ENCODE measurements around the gene RPS6KA5.
A peak's percentile ranks its signal among the peaks of the same experiment; 100 is the strongest.

The RPS6KA5 gene

GRCh38 chr14:91027561-91027960, 32.9 kb downstream of the RPS6KA5 start:
- no peak for DNase-seq (ENCODE audit: low read depth)

- peak; percentile 18 for DNase-seq (ENCODE audit: low read depth)
These were observed 37.8 kb downstream of the RPS6KA5 start for GRCh38 chr14:91022622-91023028.

- no peak for DNase-seq (ENCODE audit: low read depth)
These were observed 38.3 kb downstream of the RPS6KA5 start for GRCh38 chr14:91021991-91022621.

- DNase-seq (ENCODE audit: low read depth) = peak; percentile 40
These were observed 39.3 kb downstream of the RPS6KA5 start for GRCh38 chr14:91021115-91021514.

GRCh38 chr14:91019673-91020072, 40.8 kb downstream of the RPS6KA5 start:
- no peak for DNase-seq (ENCODE audit: low read depth)

GRCh38 chr14:91018481-91018880, 42.0 kb downstream of the RPS6KA5 start:
- DNase-seq (ENCODE audit: low read depth) = no peak

GRCh38 chr14:91016800-91017410, 43.5 kb downstream of the RPS6KA5 start:
- no peak for DNase-seq (ENCODE audit: low read depth)

- no peak for DNase-seq (ENCODE audit: low read depth)
These were observed 45.0 kb downstream of the RPS6KA5 start for GRCh38 chr14:91015435-91015834.

- DNase-seq (ENCODE audit: low read depth) = no peak
These were observed 48.4 kb downstream of the RPS6KA5 start for GRCh38 chr14:91012045-91012444.

- DNase-seq (ENCODE audit: low read depth) = no peak
These were observed 50.3 kb downstream of the RPS6KA5 start for GRCh38 chr14:91010153-91010533.

GRCh38 chr14:91009501-91010152, 50.8 kb downstream of the RPS6KA5 start:
- DNase-seq (ENCODE audit: low read depth) = no peak

GRCh38 chr14:91008759-91009409, 51.6 kb downstream of the RPS6KA5 start:
- DNase-seq (ENCODE audit: low read depth) = no peak

- no peak for DNase-seq (ENCODE audit: low read depth)
These were observed 54.7 kb downstream of the RPS6KA5 start for GRCh38 chr14:91005716-91006115.

GRCh38 chr14:91004987-91005386, 55.5 kb downstream of the RPS6KA5 start:
- DNase-seq (ENCODE audit: low read depth) = no peak

GRCh38 chr14:90999299-90999698, 61.1 kb downstream of the RPS6KA5 start:
- no peak for DNase-seq (ENCODE audit: low read depth)

GRCh38 chr14:90996967-90997366, 63.5 kb downstream of the RPS6KA5 start:
- DNase-seq (ENCODE audit: low read depth) = no peak

- DNase-seq (ENCODE audit: low read depth) = no peak
These were observed 64.7 kb downstream of the RPS6KA5 start for GRCh38 chr14:90995785-90996184.

GRCh38 chr14:90993792-90994191, 66.6 kb downstream of the RPS6KA5 start:
- DNase-seq (ENCODE audit: low read depth) = no peak

- DNase-seq (ENCODE audit: low read depth) = no peak
These were observed 68.6 kb downstream of the RPS6KA5 start for GRCh38 chr14:90991690-90992443.

- no peak for DNase-seq (ENCODE audit: low read depth)
These were observed 70.3 kb downstream of the RPS6KA5 start for GRCh38 chr14:90990141-90990540.

- DNase-seq (ENCODE audit: low read depth) = peak; percentile 13
These were observed 73.3 kb downstream of the RPS6KA5 start for GRCh38 chr14:90987140-90987539.

- DNase-seq (ENCODE audit: low read depth) = no peak
These were observed 73.9 kb downstream of the RPS6KA5 start for GRCh38 chr14:90986510-90986909.

Data from ELR (cell line).